Breast epithelium (tissue), 3 donors: ENCODE results near the gene FOXF1.

Experiments
- CTCF ChIP-seq, 3 donors: fragments of 450-650 bp; IDR thresholded peaks; one replicate each; pipeline ENCODE4 v1.5.1; 2016 to 2017; ENCODE audit warnings: antibody characterized with exemption in 3 of 3, mild to moderate bottlenecking in 3 of 3, moderate library complexity in 3 of 3
- POLR2A ChIP-seq: fragments of 450-650 bp; IDR thresholded peaks from one replicate; pipeline ENCODE4 v1.6.1; 2016; ENCODE audit warnings: antibody characterized with exemption, mild to moderate bottlenecking, moderate library complexity

- TF ChIP-seq CTCF (IDR thresholded peaks at IDR 0.05) (no peak), POLR2A (no peak)
Measured at GRCh38 chr16:86495357-86495701, 15.0 kb upstream of the FOXF1 start.
